ENCODE measurements around the gene MEDAG. TPM values are rescaled to one million over a fixed set of nuclear protein-coding genes. Genes with fewer than 3 reads are reported as not detected.

The MEDAG gene
- total RNA-seq, 3 donors from 2014 or later (not counting 1 experiment from before 2014, with no cell fraction given): not detected

GRCh38 chr13:30889196-30889690 is 16.8 kb upstream of the MEDAG start:
- peaks cover 4% of the 10 kb centered on the region for H3K9me3 ChIP-seq (ENCODE audit: control insufficient read depth, insufficient read depth, low read length)
- H3K27me3 ChIP-seq (ENCODE audit: control insufficient read depth, insufficient read depth, low read length): no peaks in the 10 kb centered on the region
- H3K4me1 ChIP-seq (ENCODE audit: control insufficient read depth, insufficient read depth, low read length): no peaks in the 10 kb centered on the region
- no peak overlapping the region for H3K27ac ChIP-seq (ENCODE audit: low read length)
- H3K36me3 ChIP-seq (ENCODE audit: control insufficient read depth, insufficient read depth, low read length): no peaks in the 10 kb centered on the region
- Mint-ChIP-seq H3K4me1 (no peaks in the 10 kb centered on the region), H3K27ac (no peak overlapping the region), H3K27me3 (ENCODE audit: low read depth in 2 of 2) (peaks cover 5 to 6% of the 10 kb centered on the region in 2 donors), H3K4me3 (no peak overlapping the region), H3K36me3 (no peaks in the 10 kb centered on the region), H3K9me3 (peaks cover 0 to 2% of the 10 kb centered on the region in 2 donors)
- TF ChIP-seq CTCF (IDR thresholded peaks at IDR 0.05): no peak
- DNase-seq (no peak), ATAC-seq (no peak)
- intact Hi-C loops (cut with micrococcal nuclease): no loop called here
- no peak overlapping the region for H3K4me3 ChIP-seq (ENCODE audit: low read length)
- 92% methylated on average over 1 of the region's 3 CpGs for WGBS (ENCODE audit: insufficient coverage)

GRCh38 chr13:30892966-30893365 is 13.1 kb upstream of the MEDAG start:
- H3K9me3 ChIP-seq (ENCODE audit: control insufficient read depth, insufficient read depth, low read length): no peaks in the 10 kb centered on the region
- H3K4me1 Mint-ChIP-seq: no peaks in the 10 kb centered on the region
- peaks cover 0 to 2% of the 10 kb centered on the region in 2 donors for H3K9me3 Mint-ChIP-seq
- no peak overlapping the region for H3K4me3 Mint-ChIP-seq
- intact Hi-C loops (cut with micrococcal nuclease): no loop called here
- no peak overlapping the region for H3K27ac ChIP-seq (ENCODE audit: low read length)
- H3K36me3 Mint-ChIP-seq: no peaks in the 10 kb centered on the region
- peaks cover 13% of the 10 kb centered on the region in 2 donors for H3K27me3 Mint-ChIP-seq (ENCODE audit: low read depth in 2 of 2)
- no peak overlapping the region for H3K27ac Mint-ChIP-seq
- ATAC-seq (no peak), DNase-seq (no peak)
- 55% methylated on average over 6 of the region's 6 CpGs for WGBS (ENCODE audit: insufficient coverage)
- H3K36me3 ChIP-seq (ENCODE audit: control insufficient read depth, insufficient read depth, low read length): no peaks in the 10 kb centered on the region
- H3K4me3 ChIP-seq (ENCODE audit: low read length): no peak overlapping the region
- TF ChIP-seq CTCF (IDR thresholded peaks at IDR 0.05): no peak
- no peaks in the 10 kb centered on the region for H3K4me1 ChIP-seq (ENCODE audit: control insufficient read depth, insufficient read depth, low read length)
- H3K27me3 ChIP-seq (ENCODE audit: control insufficient read depth, insufficient read depth, low read length): no peaks in the 10 kb centered on the region

- H3K36me3 ChIP-seq (ENCODE audit: control insufficient read depth, insufficient read depth, low read length): no peaks in the 10 kb centered on the region
- H3K9me3 Mint-ChIP-seq: no peaks in the 10 kb centered on the region
- H3K4me3 ChIP-seq (ENCODE audit: low read length): no peak overlapping the region
- no peaks in the 10 kb centered on the region for H3K9me3 ChIP-seq (ENCODE audit: control insufficient read depth, insufficient read depth, low read length)
- H3K4me1 ChIP-seq (ENCODE audit: control insufficient read depth, insufficient read depth, low read length): no peaks in the 10 kb centered on the region
- H3K27me3 Mint-ChIP-seq (ENCODE audit: low read depth in 2 of 2): peaks cover 23 to 24% of the 10 kb centered on the region in 2 donors
- no peak overlapping the region for H3K27ac ChIP-seq (ENCODE audit: low read length)
- H3K27me3 ChIP-seq (ENCODE audit: control insufficient read depth, insufficient read depth, low read length): no peaks in the 10 kb centered on the region
- H3K27ac Mint-ChIP-seq: no peak overlapping the region
- no peak for TF ChIP-seq CTCF (IDR thresholded peaks at IDR 0.05)
- no peaks in the 10 kb centered on the region for H3K36me3 Mint-ChIP-seq
- H3K4me1 Mint-ChIP-seq: peaks cover 0 to 6% of the 10 kb centered on the region in 2 donors
- intact Hi-C loops (cut with micrococcal nuclease): no loop called here
- H3K4me3 Mint-ChIP-seq: no peak overlapping the region
- no peak for ATAC-seq
- DNase-seq: no peak
- 82% methylated on average over 4 of the region's 4 CpGs for WGBS (ENCODE audit: insufficient coverage)
Measured at GRCh38 chr13:30895773-30896172, 10.3 kb upstream of the MEDAG start.

- no peak for TF ChIP-seq CTCF (IDR thresholded peaks at IDR 0.05)
- no peaks in the 10 kb centered on the region for H3K36me3 ChIP-seq (ENCODE audit: control insufficient read depth, insufficient read depth, low read length)
- no peaks in the 10 kb centered on the region for H3K27me3 ChIP-seq (ENCODE audit: control insufficient read depth, insufficient read depth, low read length)
- no peaks in the 10 kb centered on the region for H3K4me1 ChIP-seq (ENCODE audit: control insufficient read depth, insufficient read depth, low read length)
- Mint-ChIP-seq H3K27ac (no peak overlapping the region), H3K36me3 (no peaks in the 10 kb centered on the region), H3K9me3 (no peaks in the 10 kb centered on the region), H3K4me3 (no peak overlapping the region), H3K4me1 (peaks cover 0 to 6% of the 10 kb centered on the region in 2 donors), H3K27me3 (ENCODE audit: low read depth in 2 of 2) (peaks cover 24 to 28% of the 10 kb centered on the region in 2 donors)
- intact Hi-C loops (cut with micrococcal nuclease): no loop called here
- no peak for ATAC-seq
- no peak overlapping the region for H3K27ac ChIP-seq (ENCODE audit: low read length)
- H3K9me3 ChIP-seq (ENCODE audit: control insufficient read depth, insufficient read depth, low read length): no peaks in the 10 kb centered on the region
- H3K4me3 ChIP-seq (ENCODE audit: low read length): no peak overlapping the region
- DNase-seq: no peak
Measured at GRCh38 chr13:30898070-30898469, 8.0 kb upstream of the MEDAG start.
